Activated CD8-positive, alpha-beta T cell treated with anti-CD3 and anti-CD28 coated beads, Interleukin-2, amount 10 ng/mL, durations not matched to agents 7 days and 5 days (primary cell): ENCODE results near the gene RNF213. TPM values are rescaled to one million over a fixed set of nuclear protein-coding genes. Genes with fewer than 3 reads are reported as not detected.
A peak's percentile ranks its signal among the peaks of the same experiment; 100 is the strongest.

Experiments used
- ATAC-seq: fragments of 150-1000 bp; cut with Tn5 transposase; one replicate; pipeline ENCODE4 v1.10.0; 2021; ENCODE audit warnings: moderate library complexity
- CTCF ChIA-PET: fragments of 350-600 bp; sonication (Branson Sonifier 250); formaldehyde crosslinking; loops from one replicate; lab custom pipeline; 2021; ENCODE audit warnings: antibody characterized with exemption; lab: Charles Lee
- POLR2A ChIA-PET: fragments of 350-600 bp; sonication (Branson Sonifier 250); formaldehyde crosslinking; loops from one replicate; lab custom pipeline; 2021; ENCODE audit warnings: antibody characterized with exemption; lab: Charles Lee
- DNase-seq: peaks from one replicate; pipeline ENCODE4 v3.0.0-alpha.2; 2020
- H3K27ac Mint-ChIP-seq: one replicate; pipeline ENCODE4 v1.8.0; 2021; ENCODE audit warnings: mild to moderate bottlenecking, mixed read lengths
- H3K27me3 Mint-ChIP-seq: one replicate; pipeline ENCODE4 v1.8.0; 2021; ENCODE audit warnings: low read depth, mixed read lengths
- H3K36me3 Mint-ChIP-seq: one replicate; pipeline ENCODE4 v1.8.0; 2021; ENCODE audit warnings: low read depth, mixed read lengths
- H3K4me1 Mint-ChIP-seq: one replicate; pipeline ENCODE4 v1.8.0; 2021; ENCODE audit warnings: low read depth, mixed read lengths
- H3K4me3 Mint-ChIP-seq: one replicate; pipeline ENCODE4 v1.8.0; 2021; ENCODE audit warnings: mild to moderate bottlenecking, mixed read lengths
- H3K9me3 Mint-ChIP-seq: one replicate; pipeline ENCODE4 v1.8.0; 2022; ENCODE audit warnings: mixed read lengths; ENCODE audit not compliant: insufficient read depth
- total RNA-seq, 2 experiments: library from RNA; stranded (reverse); gene quantifications; one replicate each; pipeline ENCODE4 v1.2.3, GENCODE V29; 2021

Gene RNF213
- total RNA-seq, 2 experiments from 2014 or later: 438 to 455 TPM

- H3K27ac Mint-ChIP-seq: no peak overlapping the region
- DNase-seq: no peak
- ChIA-PET POLR2A (interaction anchor here (0.6 kb wide), 1 partner anchor 9 kb away, joined by 6 read pairs; no protein-coding TSS in a partner anchor), CTCF (interaction anchor here (2.0 kb wide), 1 partner anchor 18 kb away, joined by 4 read pairs; no protein-coding TSS in a partner anchor)
- H3K9me3 Mint-ChIP-seq: no peaks in the 10 kb centered on the region
- no peaks in the 10 kb centered on the region for H3K27me3 Mint-ChIP-seq
- no peak for ATAC-seq
- peaks cover 82% of the 10 kb centered on the region for H3K36me3 Mint-ChIP-seq
- no peak overlapping the region for H3K4me3 Mint-ChIP-seq
- H3K4me1 Mint-ChIP-seq: no peaks in the 10 kb centered on the region
Measured at GRCh38 chr17:80360396-80360795, 99.7 kb downstream of the RNF213 start.

- CTCF ChIA-PET: interaction anchor here (0.6 to 2.0 kb wide), 3 partner anchors 10 to 648 kb away, joined by 3 to 4 read pairs (median 3); no protein-coding TSS in a partner anchor
- no peak overlapping the region for H3K27ac Mint-ChIP-seq
- DNase-seq: no peak
- no peaks in the 10 kb centered on the region for H3K27me3 Mint-ChIP-seq
- no peaks in the 10 kb centered on the region for H3K9me3 Mint-ChIP-seq
- peaks cover 81% of the 10 kb centered on the region for H3K36me3 Mint-ChIP-seq
- H3K4me1 Mint-ChIP-seq: no peaks in the 10 kb centered on the region
- POLR2A ChIA-PET: interaction anchor here (0.5 kb wide), 1 partner anchor 281 kb away, joined by 3 read pairs; no protein-coding TSS in a partner anchor
- ATAC-seq: no peak
- no peak overlapping the region for H3K4me3 Mint-ChIP-seq
Measured at GRCh38 chr17:80361495-80362220, 101.0 kb downstream of the RNF213 start.

DNA sequence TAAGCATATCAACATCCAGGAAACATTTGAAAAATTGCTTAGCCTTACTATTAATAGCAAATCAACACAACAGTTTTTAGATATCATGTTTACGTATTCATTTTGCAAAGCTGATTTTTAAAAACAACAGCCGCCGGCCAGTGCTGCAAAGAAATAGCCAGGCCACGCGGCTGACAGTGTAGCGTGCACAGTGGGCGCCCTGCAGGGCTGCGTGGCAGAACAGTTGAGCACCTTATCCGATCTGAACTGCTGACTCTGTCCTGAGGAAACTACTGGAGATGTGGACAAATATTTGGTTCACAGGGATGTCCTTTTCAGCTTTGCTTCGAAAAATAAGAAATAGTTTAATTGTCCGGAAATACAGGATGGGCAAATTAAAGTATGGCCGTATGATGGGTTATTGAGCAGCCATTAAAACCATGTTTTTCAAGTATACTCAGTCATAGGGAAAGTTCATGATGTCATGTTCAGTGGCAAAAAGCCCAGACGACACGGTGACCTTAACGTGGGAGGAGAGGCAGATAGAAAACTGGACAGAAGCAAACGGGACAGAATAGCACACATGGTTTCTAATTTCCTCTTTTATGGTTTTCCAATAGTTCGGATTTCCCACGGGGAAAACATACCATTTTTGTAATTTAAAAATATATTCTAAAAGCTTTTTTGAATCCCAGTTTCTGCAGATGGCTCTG, 101.9 kb downstream of the RNF213 start:
- ATAC-seq (no peak), DNase-seq (no peak)
- CTCF ChIA-PET: interaction anchor here (1.1 kb wide), 1 partner anchor 9 kb away, joined by 3 read pairs; no protein-coding TSS in a partner anchor
- H3K4me1 Mint-ChIP-seq: no peaks in the 10 kb centered on the region
- H3K4me3 Mint-ChIP-seq: no peak overlapping the region
- no peaks in the 10 kb centered on the region for H3K9me3 Mint-ChIP-seq
- no peaks in the 10 kb centered on the region for H3K27me3 Mint-ChIP-seq
- POLR2A ChIA-PET: no interaction called here
- H3K36me3 Mint-ChIP-seq: peaks cover 87% of the 10 kb centered on the region
- H3K27ac Mint-ChIP-seq: no peak overlapping the region

GRCh38 chr17:80363120-80363515, 102.5 kb downstream of the RNF213 start:
- H3K36me3 Mint-ChIP-seq: peaks cover 87% of the 10 kb centered on the region
- DNase-seq (no peak), ATAC-seq (no peak)
- CTCF ChIA-PET: no interaction called here
- H3K27ac Mint-ChIP-seq: no peak overlapping the region
- no peaks in the 10 kb centered on the region for H3K27me3 Mint-ChIP-seq
- H3K4me3 Mint-ChIP-seq: no peak overlapping the region
- no peaks in the 10 kb centered on the region for H3K9me3 Mint-ChIP-seq
- H3K4me1 Mint-ChIP-seq: no peaks in the 10 kb centered on the region
- POLR2A ChIA-PET: no interaction called here

- no peaks in the 10 kb centered on the region for H3K27me3 Mint-ChIP-seq
- DNase-seq: no peak
- ChIA-PET POLR2A (no interaction called here), CTCF (no interaction called here)
- H3K9me3 Mint-ChIP-seq: no peaks in the 10 kb centered on the region
- no peak overlapping the region for H3K27ac Mint-ChIP-seq
- H3K4me1 Mint-ChIP-seq: no peaks in the 10 kb centered on the region
- ATAC-seq: no peak
- no peak overlapping the region for H3K4me3 Mint-ChIP-seq
- peaks cover 86% of the 10 kb centered on the region for H3K36me3 Mint-ChIP-seq
Measured at GRCh38 chr17:80363518-80364090, 103.0 kb downstream of the RNF213 start.

DNA sequence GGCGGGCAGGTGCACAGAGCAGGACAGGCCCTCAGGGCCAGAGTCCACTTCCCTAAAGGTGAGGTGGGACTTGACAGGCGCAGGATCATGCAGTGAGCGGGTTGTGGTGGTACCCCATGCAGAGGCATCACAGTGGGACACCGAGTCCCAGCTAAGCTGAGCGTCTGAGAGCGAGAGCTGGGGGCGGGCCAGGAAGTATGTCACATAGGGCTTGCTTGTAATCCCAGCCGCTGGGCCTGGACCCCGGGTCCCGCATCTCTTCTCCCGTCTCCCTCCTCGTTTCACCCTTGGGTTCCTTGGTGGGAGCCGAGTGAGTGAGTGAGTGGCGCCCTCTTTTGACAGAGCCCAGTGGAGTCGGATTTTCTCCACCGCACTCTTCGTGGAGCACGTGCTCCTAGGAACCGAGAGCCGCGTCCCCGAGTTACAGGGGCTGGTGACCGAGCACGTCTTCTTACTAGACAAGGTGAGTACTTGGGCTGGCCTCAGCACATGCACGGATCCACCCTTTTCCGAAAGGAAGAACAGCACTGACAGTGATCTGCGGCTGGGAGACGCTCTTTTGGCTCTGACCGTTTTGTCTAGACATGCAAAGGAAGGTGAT, 103.5 kb downstream of the RNF213 start:
- POLR2A ChIA-PET: no interaction called here
- Mint-ChIP-seq H3K27me3 (no peaks in the 10 kb centered on the region), H3K4me1 (no peaks in the 10 kb centered on the region), H3K9me3 (no peaks in the 10 kb centered on the region), H3K4me3 (no peak overlapping the region), H3K27ac (no peak overlapping the region), H3K36me3 (peaks cover 87% of the 10 kb centered on the region)
- CTCF ChIA-PET: no interaction called here
- no peak for DNase-seq
- peak; percentile 20 for ATAC-seq

- ATAC-seq (no peak), DNase-seq (no peak)
- Mint-ChIP-seq H3K4me3 (no peak overlapping the region), H3K27ac (peak overlapping the region; percentile 24), H3K9me3 (no peaks in the 10 kb centered on the region), H3K27me3 (no peaks in the 10 kb centered on the region), H3K36me3 (peaks cover 86% of the 10 kb centered on the region), H3K4me1 (no peaks in the 10 kb centered on the region)
- CTCF ChIA-PET: no interaction called here
- POLR2A ChIA-PET: interaction anchor here (0.6 kb wide), 1 partner anchor 12 kb away, joined by 3 read pairs; no protein-coding TSS in a partner anchor
Measured at GRCh38 chr17:80365001-80365965, 104.6 kb downstream of the RNF213 start.

DNA sequence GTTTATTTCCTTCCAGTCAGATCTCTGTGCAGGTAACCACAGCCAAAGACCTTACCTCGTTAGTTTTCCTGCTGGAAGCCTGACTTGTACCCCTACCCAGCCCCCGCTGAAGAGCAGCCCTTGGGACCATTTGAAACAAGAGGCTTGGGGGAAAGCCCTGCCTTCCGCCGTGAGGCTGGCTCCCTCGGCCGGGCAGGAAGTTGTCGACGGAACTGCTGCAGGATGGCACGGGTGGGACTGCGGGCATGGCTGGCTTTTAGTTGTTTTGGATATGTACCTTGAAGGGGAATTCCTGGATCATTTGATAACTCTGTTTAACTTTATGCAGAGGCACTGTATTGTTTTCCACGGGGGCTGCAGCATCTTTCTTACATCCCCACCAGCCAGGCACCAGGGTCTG, 105.3 kb downstream of the RNF213 start:
- H3K27ac Mint-ChIP-seq: no peak overlapping the region
- ChIA-PET POLR2A (interaction anchor here (0.6 kb wide), 1 partner anchor 13 kb away, joined by 3 read pairs; no protein-coding TSS in a partner anchor), CTCF (no interaction called here)
- ATAC-seq (no peak), DNase-seq (no peak)
- no peaks in the 10 kb centered on the region for H3K4me1 Mint-ChIP-seq
- H3K36me3 Mint-ChIP-seq: peaks cover 86% of the 10 kb centered on the region
- no peak overlapping the region for H3K4me3 Mint-ChIP-seq
- no peaks in the 10 kb centered on the region for H3K9me3 Mint-ChIP-seq
- H3K27me3 Mint-ChIP-seq: no peaks in the 10 kb centered on the region

- CTCF ChIA-PET: no interaction called here
- no peaks in the 10 kb centered on the region for H3K27me3 Mint-ChIP-seq
Measured at GRCh38 chr17:80367503-80367902, 106.9 kb downstream of the RNF213 start.

GRCh38 chr17:80371196-80371595, 110.5 kb downstream of the RNF213 start:
- peaks cover 84% of the 10 kb centered on the region for H3K36me3 Mint-ChIP-seq
- H3K27ac Mint-ChIP-seq: no peak overlapping the region
- CTCF ChIA-PET: interaction anchor here (1.2 kb wide), 1 partner anchor 9 kb away, joined by 3 read pairs; no protein-coding TSS in a partner anchor

More at GRCh38 chr17:80367503-80367902, 106.9 kb downstream of the RNF213 start:
- ATAC-seq: no peak
- no peak overlapping the region for H3K27ac Mint-ChIP-seq
- no peak overlapping the region for H3K4me3 Mint-ChIP-seq
- no peaks in the 10 kb centered on the region for H3K4me1 Mint-ChIP-seq
- POLR2A ChIA-PET: no interaction called here
- H3K36me3 Mint-ChIP-seq: peaks cover 83% of the 10 kb centered on the region
- H3K9me3 Mint-ChIP-seq: no peaks in the 10 kb centered on the region
- no peak for DNase-seq

DNA sequence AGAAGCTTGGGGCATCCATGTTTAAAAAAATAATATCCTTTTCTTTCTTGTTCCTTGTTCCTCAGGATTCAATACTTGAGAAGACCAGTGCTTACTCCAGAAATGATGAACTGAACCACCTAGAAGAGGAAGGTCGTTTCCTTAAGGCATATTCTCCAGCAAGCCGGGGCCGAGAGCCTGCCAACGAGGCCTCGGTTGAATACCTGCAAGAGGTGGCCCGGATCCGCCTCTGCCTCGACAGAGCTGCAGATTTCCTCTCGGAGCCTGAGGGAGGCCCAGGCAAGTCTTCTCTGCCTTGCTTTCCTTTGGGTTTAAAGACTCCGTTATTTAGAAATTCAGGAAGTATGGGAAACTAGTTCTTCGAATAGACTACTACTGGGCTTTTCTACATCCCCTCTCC, 111.8 kb downstream of the RNF213 start:
- Mint-ChIP-seq H3K4me3 (no peak overlapping the region), H3K27ac (no peak overlapping the region), H3K36me3 (peaks cover 85% of the 10 kb centered on the region), H3K4me1 (no peaks in the 10 kb centered on the region), H3K27me3 (no peaks in the 10 kb centered on the region), H3K9me3 (no peaks in the 10 kb centered on the region)
- POLR2A ChIA-PET: no interaction called here
- DNase-seq (no peak), ATAC-seq (no peak)
- CTCF ChIA-PET: no interaction called here

More at GRCh38 chr17:80371196-80371595, 110.5 kb downstream of the RNF213 start:
- Mint-ChIP-seq H3K4me1 (no peaks in the 10 kb centered on the region), H3K4me3 (no peak overlapping the region), H3K9me3 (no peaks in the 10 kb centered on the region), H3K27me3 (no peaks in the 10 kb centered on the region)
- POLR2A ChIA-PET: no interaction called here
- DNase-seq: no peak
- no peak for ATAC-seq
